GM12878 (cell line): ENCODE data around the gene RIPOR3.

Experiments
- BCL11A ChIP-seq: IDR thresholded peaks from 2 replicates; pipeline ENCODE4 v1.6.1; 2011; ENCODE audit warnings: low read depth, low read length
- EZH2 ChIP-seq: IDR thresholded peaks from 2 replicates; pipeline ENCODE4 v1.6.1; 2012; ENCODE audit warnings: low read depth, mild to moderate bottlenecking, control low read depth, inconsistent platforms, low read length, borderline replicate concordance; ENCODE audit not compliant: control insufficient read depth
- FOXM1 ChIP-seq: IDR thresholded peaks from 2 replicates; pipeline ENCODE4 v1.6.1; 2012; ENCODE audit warnings: low read depth, mild to moderate bottlenecking, inconsistent platforms, low read length, moderate library complexity
- KDM1A ChIP-seq: fragments of 200-600 bp; sonication (generic); IDR thresholded peaks from 2 replicates; pipeline ENCODE4 v1.6.1; 2016; ENCODE audit warnings: borderline replicate concordance
- MTA3 ChIP-seq: IDR thresholded peaks from 2 replicates; pipeline ENCODE4 v1.6.1; 2012; ENCODE audit warnings: low read length, inconsistent platforms, borderline replicate concordance
- TCF7 ChIP-seq: IDR thresholded peaks from 2 replicates; pipeline ENCODE4 v1.6.1; 2014; ENCODE audit warnings: antibody characterized with exemption, borderline replicate concordance

DNA sequence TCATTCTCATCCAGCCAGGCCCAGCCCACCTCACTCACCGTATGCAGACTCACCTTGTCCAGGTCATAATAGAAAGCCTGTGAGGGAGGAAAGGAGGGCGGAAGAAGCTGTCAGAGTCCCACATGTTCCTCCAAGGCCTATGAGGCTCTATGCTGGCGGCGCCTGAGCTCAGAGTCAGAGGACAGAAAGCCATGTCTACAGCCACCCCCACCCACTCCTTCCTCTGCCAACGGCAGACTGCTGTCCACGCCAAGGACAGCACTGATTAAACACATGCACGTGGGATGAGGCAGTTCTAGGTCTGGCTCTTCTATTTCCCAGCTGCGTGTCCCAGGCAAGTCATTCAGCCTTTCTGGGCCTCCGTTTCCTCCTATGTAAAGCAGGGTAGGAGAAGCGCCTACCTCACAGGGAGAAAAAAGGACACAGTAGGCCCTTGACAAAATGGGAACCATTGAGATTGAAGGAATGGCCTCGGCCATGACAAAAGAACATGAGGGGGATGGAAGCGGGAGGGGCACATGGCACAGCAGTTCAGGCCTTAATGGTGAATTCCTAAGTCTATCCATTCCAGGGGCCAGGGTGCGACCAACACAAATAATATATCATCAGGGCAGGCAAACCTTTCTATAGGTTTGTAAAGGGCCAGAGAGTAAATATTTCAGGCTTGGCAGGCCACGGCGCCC is 80.1 kb downstream of the RIPOR3 start:
- TF ChIP-seq FOXM1 (no peak), KDM1A (no peak), MTA3 (no peak), EZH2 (no peak), TCF7 (no peak), BCL11A (no peak)
